GM23338 (cell line): ENCODE results near the gene DIO3.

Experiments
- CREB1 ChIP-seq: fragments of 250-450 bp; sonication (Bioruptor Pico); IDR thresholded peaks from 2 replicates; pipeline ENCODE4 v1.5.0; 2020; ENCODE audit warnings: low read depth, mild to moderate bottlenecking, moderate library complexity
- CTCF ChIP-seq, 2 experiments: fragments of 200-600 bp in 1 of 2; sonication (generic) in 1 of 2; conservative IDR thresholded peaks; 2 replicates each; pipeline versions ENCODE4 v1.5.1 to v1.6.1; 2016 to 2017; ENCODE audit warnings: antibody characterized with exemption in 2 of 2, low read depth in 2 of 2, mild to moderate bottlenecking in 2 of 2, moderate library complexity in 1 of 2
- ETS1 ChIP-seq: IDR thresholded peaks from 2 replicates; pipeline ENCODE4 v1.6.1; 2016; ENCODE audit warnings: antibody characterized with exemption
- EZH2 ChIP-seq: fragments of 200-600 bp; sonication (generic); IDR thresholded peaks from one replicate; pipeline ENCODE4 v1.8.0; 2017; ENCODE audit warnings: antibody characterized with exemption, mild to moderate bottlenecking, low read depth; ENCODE audit not compliant: unreplicated experiment
- EZH2phosphoT487 ChIP-seq: fragments of 200-600 bp; sonication (generic); IDR thresholded peaks from one replicate; pipeline ENCODE4 v1.8.1; 2018; ENCODE audit warnings: antibody characterized with exemption; ENCODE audit not compliant: unreplicated experiment
- JUNB ChIP-seq: IDR thresholded peaks from one replicate; pipeline ENCODE4 v1.6.1; 2016; ENCODE audit warnings: antibody characterized with exemption; ENCODE audit not compliant: unreplicated experiment
- NANOG ChIP-seq: IDR thresholded peaks from 2 replicates; pipeline ENCODE4 v1.6.1; 2016; ENCODE audit warnings: antibody characterized with exemption, borderline replicate concordance
- POLR2AphosphoS5 ChIP-seq: IDR thresholded peaks from 2 replicates; pipeline ENCODE4 v1.6.1; 2016; ENCODE audit warnings: antibody characterized with exemption, low read depth
- REST ChIP-seq: IDR thresholded peaks from one replicate; pipeline ENCODE4 v1.6.1; 2018; ENCODE audit warnings: antibody characterized with exemption; ENCODE audit not compliant: unreplicated experiment
- STAT1 ChIP-seq: IDR thresholded peaks from one replicate; pipeline ENCODE4 v1.6.1; 2016; ENCODE audit warnings: antibody characterized with exemption; ENCODE audit not compliant: unreplicated experiment
- ZNF114 ChIP-seq: fragments of 250-450 bp; sonication (Bioruptor Pico); IDR thresholded peaks from 2 replicates; pipeline ENCODE4 v1.5.0; 2020; ENCODE audit warnings: mild to moderate bottlenecking, moderate library complexity
- ZNF331 ChIP-seq: fragments of 250-450 bp; sonication (Bioruptor Pico); IDR thresholded peaks from 2 replicates; pipeline ENCODE4 v1.5.0; 2020; ENCODE audit warnings: low read depth, mild to moderate bottlenecking, moderate library complexity
- ZNF462 ChIP-seq: fragments of 250-450 bp; sonication (Bioruptor Pico); IDR thresholded peaks from 2 replicates; pipeline ENCODE4 v1.5.0; 2020; ENCODE audit warnings: mild to moderate bottlenecking, moderate library complexity

- TF ChIP-seq CTCF (conservative IDR thresholded peaks at IDR 0.05; ENCODE audit: low read depth in 2 of 2): no peak
- no peak for TF ChIP-seq REST
- no peak for TF ChIP-seq POLR2AphosphoS5
- TF ChIP-seq EZH2: no peak
- TF ChIP-seq CREB1 (CRISPR knock-in tag): no peak
- no peak for TF ChIP-seq NANOG
- TF ChIP-seq EZH2phosphoT487: no peak
- no peak for TF ChIP-seq ETS1
- TF ChIP-seq ZNF462 (CRISPR knock-in tag): no peak
- TF ChIP-seq ZNF114 (CRISPR knock-in tag): no peak
- no peak for TF ChIP-seq STAT1
- no peak for TF ChIP-seq JUNB
- no peak for TF ChIP-seq ZNF331 (CRISPR knock-in tag)
Observed at GRCh38 chr14:101558739-101559240, 2.5 kb upstream of the DIO3 start.
